OCI-LY1 (cell line): ENCODE measurements around the gene AADACL4.

Experiments used
- H2AFZ ChIP-seq: fragments of 200-600 bp; sonication (generic), shearing (Covaris generic); 2 replicates; pipeline ENCODE4 v1.6.0; 2014; ENCODE audit warnings: antibody characterized with exemption, mild to moderate bottlenecking, low read length
- H3F3A ChIP-seq: fragments of 200-600 bp; sonication (generic), shearing (Covaris generic); 2 replicates; pipeline ENCODE4 v1.6.0; 2014; ENCODE audit warnings: mild to moderate bottlenecking, antibody characterized with exemption, low read length, moderate library complexity; ENCODE audit not compliant: insufficient read depth
- H3K27ac ChIP-seq: fragments of 200-600 bp; sonication (generic); 2 replicates; pipeline ENCODE4 v1.5.1; 2014; ENCODE audit warnings: low read length, mixed run types, mild to moderate bottlenecking, low read depth; ENCODE audit not compliant: poor library complexity, severe bottlenecking
- H3K27me3 ChIP-seq: fragments of 200-600 bp; sonication (generic); 2 replicates; pipeline ENCODE4 v1.6.0; 2014; ENCODE audit warnings: antibody characterized with exemption, mild to moderate bottlenecking, low read length, moderate library complexity; ENCODE audit not compliant: insufficient read depth
- H3K36me3 ChIP-seq: fragments of 200-600 bp; sonication (generic); 2 replicates; pipeline ENCODE4 v1.6.1; 2014; ENCODE audit warnings: mild to moderate bottlenecking, antibody characterized with exemption, low read length, moderate library complexity, mixed read lengths; ENCODE audit not compliant: insufficient read depth
- H3K4me1 ChIP-seq: fragments of 200-600 bp; sonication (generic); 2 replicates; pipeline ENCODE4 v1.5.1; 2014; ENCODE audit warnings: mild to moderate bottlenecking, low read length, moderate library complexity; ENCODE audit not compliant: insufficient read depth, severe bottlenecking
- H3K4me2 ChIP-seq: fragments of 200-600 bp; sonication (generic), shearing (Covaris generic); 2 replicates; pipeline ENCODE4 v1.6.1; 2014; ENCODE audit warnings: low read length
- H3K4me3 ChIP-seq: fragments of 200-600 bp; sonication (generic); 2 replicates; pipeline ENCODE4 v1.5.1; 2014; ENCODE audit warnings: low read length, low read depth, mild to moderate bottlenecking, mixed read lengths; ENCODE audit not compliant: poor library complexity, severe bottlenecking
- H3K79me2 ChIP-seq: fragments of 200-600 bp; shearing (Covaris generic); 2 replicates; pipeline ENCODE4 v1.6.1; 2016; ENCODE audit warnings: mixed run types, low read length, mixed read lengths; ENCODE audit not compliant: insufficient read depth
- H3K9ac ChIP-seq: fragments of 200-600 bp; sonication (generic), shearing (Covaris generic); 2 replicates; pipeline ENCODE4 v1.6.1; 2014; ENCODE audit warnings: mild to moderate bottlenecking, low read length, mixed read lengths
- H3K9me2 ChIP-seq: fragments of 200-600 bp; sonication (generic), shearing (Covaris generic); 2 replicates; pipeline ENCODE4 v1.6.1; 2014; ENCODE audit warnings: low read depth, mild to moderate bottlenecking, low read length, mixed read lengths
- H3K9me3 ChIP-seq: fragments of 200-600 bp; shearing (Covaris generic); 2 replicates; pipeline ENCODE4 v1.6.1; 2014; ENCODE audit warnings: low read length, mixed read lengths
- H4K20me1 ChIP-seq: fragments of 200-600 bp; sonication (generic), shearing (Covaris generic); 2 replicates; pipeline ENCODE4 v1.6.0; 2016; ENCODE audit warnings: mild to moderate bottlenecking, low read length; ENCODE audit not compliant: insufficient read depth
- EZH2 ChIP-seq: fragments of 200-600 bp; sonication (generic), shearing (Covaris generic); IDR thresholded peaks from 2 replicates; pipeline ENCODE4 v1.8.0; 2017; ENCODE audit warnings: borderline replicate concordance, mixed run types, mild to moderate bottlenecking, antibody characterized with exemption, low read length, moderate library complexity, mixed read lengths
- TF ChIP-seq, protein P1 (sequence below): fragments of 200-600 bp; sonication (generic), shearing (Covaris generic); IDR thresholded peaks from 2 replicates; pipeline ENCODE4 v1.5.1; 2017; ENCODE audit warnings: mild to moderate bottlenecking, antibody characterized with exemption, low read length, moderate library complexity, mixed read lengths

The AADACL4 gene

DNA sequence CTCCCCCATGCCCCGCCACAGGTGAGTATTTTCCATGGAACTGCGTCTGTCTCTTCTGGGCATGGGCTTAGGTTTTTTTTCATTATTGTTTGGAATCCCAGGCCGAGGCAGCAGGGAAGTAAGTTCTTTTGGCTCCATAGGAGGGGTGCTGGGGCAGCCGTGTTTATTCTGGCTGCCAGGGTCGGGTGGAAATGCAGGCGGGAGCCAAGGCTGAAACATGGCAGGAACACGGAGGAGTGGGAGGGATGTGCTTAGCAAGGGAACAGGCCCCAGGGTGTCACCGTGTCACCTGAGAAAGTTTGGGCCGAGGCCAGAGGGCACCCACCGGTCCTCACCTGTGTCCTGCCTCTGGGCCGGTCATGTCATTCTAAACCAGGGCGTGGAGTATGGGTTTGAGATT is 21.4 kb upstream of the AADACL4 start:
- H3K4me3 ChIP-seq: no peak overlapping the region
- H3F3A ChIP-seq: no peaks in the 10 kb centered on the region
- no peak overlapping the region for H2AFZ ChIP-seq
- H3K4me2 ChIP-seq: no peak overlapping the region
- H3K9me3 ChIP-seq: no peaks in the 10 kb centered on the region
- no peaks in the 10 kb centered on the region for H3K79me2 ChIP-seq
- no peak overlapping the region for H3K9ac ChIP-seq
- H3K4me1 ChIP-seq: peaks cover 7% of the 10 kb centered on the region
- H4K20me1 ChIP-seq: no peaks in the 10 kb centered on the region
- no peaks in the 10 kb centered on the region for H3K27me3 ChIP-seq
- H3K9me2 ChIP-seq: no peaks in the 10 kb centered on the region
- no peak overlapping the region for H3K27ac ChIP-seq
- no peak for TF ChIP-seq EZH2
- TF ChIP-seq, protein P1, sequence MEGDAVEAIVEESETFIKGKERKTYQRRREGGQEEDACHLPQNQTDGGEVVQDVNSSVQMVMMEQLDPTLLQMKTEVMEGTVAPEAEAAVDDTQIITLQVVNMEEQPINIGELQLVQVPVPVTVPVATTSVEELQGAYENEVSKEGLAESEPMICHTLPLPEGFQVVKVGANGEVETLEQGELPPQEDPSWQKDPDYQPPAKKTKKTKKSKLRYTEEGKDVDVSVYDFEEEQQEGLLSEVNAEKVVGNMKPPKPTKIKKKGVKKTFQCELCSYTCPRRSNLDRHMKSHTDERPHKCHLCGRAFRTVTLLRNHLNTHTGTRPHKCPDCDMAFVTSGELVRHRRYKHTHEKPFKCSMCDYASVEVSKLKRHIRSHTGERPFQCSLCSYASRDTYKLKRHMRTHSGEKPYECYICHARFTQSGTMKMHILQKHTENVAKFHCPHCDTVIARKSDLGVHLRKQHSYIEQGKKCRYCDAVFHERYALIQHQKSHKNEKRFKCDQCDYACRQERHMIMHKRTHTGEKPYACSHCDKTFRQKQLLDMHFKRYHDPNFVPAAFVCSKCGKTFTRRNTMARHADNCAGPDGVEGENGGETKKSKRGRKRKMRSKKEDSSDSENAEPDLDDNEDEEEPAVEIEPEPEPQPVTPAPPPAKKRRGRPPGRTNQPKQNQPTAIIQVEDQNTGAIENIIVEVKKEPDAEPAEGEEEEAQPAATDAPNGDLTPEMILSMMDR: no peak
- no peaks in the 10 kb centered on the region for H3K36me3 ChIP-seq

DNA sequence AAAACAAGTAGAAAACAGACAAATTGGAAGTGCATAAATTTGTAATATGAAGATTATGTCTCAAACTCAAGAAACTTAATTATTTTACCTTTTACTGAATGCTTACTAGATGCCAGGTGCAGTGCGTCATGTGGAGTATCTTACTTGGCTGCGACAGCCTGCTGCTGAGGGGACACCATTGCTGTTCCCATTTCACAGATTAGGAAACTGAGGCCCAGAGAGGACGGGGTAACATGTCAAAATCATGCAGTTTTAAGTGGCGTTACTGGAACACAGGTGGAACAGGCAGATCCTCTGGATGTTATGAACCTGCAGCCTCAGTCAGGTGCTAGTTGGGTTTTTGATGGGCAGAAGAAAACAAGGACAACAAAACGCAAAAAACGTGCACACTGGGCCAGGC is 18.6 kb upstream of the AADACL4 start:
- no peaks in the 10 kb centered on the region for H3K9me3 ChIP-seq
- TF ChIP-seq EZH2: no peak
- TF ChIP-seq, protein P1: no peak
- no peaks in the 10 kb centered on the region for H3K36me3 ChIP-seq
- H3K4me2 ChIP-seq: no peak overlapping the region
- no peaks in the 10 kb centered on the region for H3K4me1 ChIP-seq
- H3K27ac ChIP-seq: no peak overlapping the region
- H4K20me1 ChIP-seq: no peaks in the 10 kb centered on the region
- H2AFZ ChIP-seq: no peak overlapping the region
- no peak overlapping the region for H3K9ac ChIP-seq
- H3F3A ChIP-seq: no peaks in the 10 kb centered on the region
- no peaks in the 10 kb centered on the region for H3K79me2 ChIP-seq
- no peak overlapping the region for H3K4me3 ChIP-seq
- no peaks in the 10 kb centered on the region for H3K27me3 ChIP-seq
- no peaks in the 10 kb centered on the region for H3K9me2 ChIP-seq

DNA sequence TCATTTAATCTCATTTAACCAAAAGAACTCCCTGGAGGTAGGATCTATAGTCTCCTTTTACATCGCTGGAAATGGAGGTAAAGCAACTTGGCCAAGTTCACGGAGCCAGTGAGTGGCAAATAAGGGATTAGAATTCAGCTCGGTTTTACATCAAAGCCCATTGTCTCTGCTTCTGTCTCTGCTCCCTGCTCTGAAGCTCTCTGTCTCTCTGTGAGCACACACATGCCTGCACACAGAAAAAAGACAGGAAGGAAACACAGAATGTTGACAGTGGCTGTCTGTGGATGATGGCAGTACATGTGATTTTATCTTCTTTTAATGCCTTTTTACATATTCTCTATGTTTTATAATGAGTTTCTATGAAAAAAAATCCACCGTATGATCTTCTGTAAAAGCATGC is 17.0 kb upstream of the AADACL4 start:
- H3K4me1 ChIP-seq: no peaks in the 10 kb centered on the region
- no peaks in the 10 kb centered on the region for H3F3A ChIP-seq
- no peak overlapping the region for H3K4me2 ChIP-seq
- no peaks in the 10 kb centered on the region for H3K9me3 ChIP-seq
- TF ChIP-seq, protein P1: no peak
- no peak for TF ChIP-seq EZH2
- no peak overlapping the region for H3K4me3 ChIP-seq
- H3K79me2 ChIP-seq: no peaks in the 10 kb centered on the region
- H3K36me3 ChIP-seq: no peaks in the 10 kb centered on the region
- no peaks in the 10 kb centered on the region for H3K9me2 ChIP-seq
- no peaks in the 10 kb centered on the region for H4K20me1 ChIP-seq
- H3K27me3 ChIP-seq: no peaks in the 10 kb centered on the region
- no peak overlapping the region for H3K27ac ChIP-seq
- no peak overlapping the region for H2AFZ ChIP-seq
- H3K9ac ChIP-seq: no peak overlapping the region
